SU-DHL-6 (cell line): ENCODE results near the gene TMCC2.

Experiments
- CTCF ChIP-seq: fragments of 200-600 bp; sonication (generic); IDR thresholded peaks from one replicate; pipeline ENCODE4 v1.5.1; 2017; ENCODE audit warnings: antibody characterized with exemption, mild to moderate bottlenecking, low read length, moderate library complexity; ENCODE audit not compliant: insufficient read depth, poor library complexity, severe bottlenecking
- EZH2phosphoT487 ChIP-seq: fragments of 200-600 bp; sonication (generic), shearing (Covaris generic); conservative IDR thresholded peaks from 2 replicates; pipeline ENCODE4 v1.6.1; 2018; ENCODE audit warnings: mild to moderate bottlenecking, antibody characterized with exemption, low read length, moderate library complexity, mixed read lengths

GRCh38 chr1:205270764-205271163 lies 43.0 kb downstream of the TMCC2 start:
- TF ChIP-seq CTCF (no peak), EZH2phosphoT487 (no peak)
